ENCODE results near the gene CFAP206.

CFAP206 gene

GRCh38 chr6:87465051-87465450 is 57.3 kb downstream of the CFAP206 start:
- Histone ChIP-seq H3K9me2 (replicated peaks; ENCODE audit: control insufficient read depth, low read length) (no peaks in the 10 kb centered on the region), H3K4me2 (ENCODE audit: low read length) (no peak overlapping the region), H3K27ac (ENCODE audit: low read depth, low read length) (no peak overlapping the region), H3K36me3 (ENCODE audit: control insufficient read depth, low read length) (no peaks in the 10 kb centered on the region), H4K20me1 (ENCODE audit: control insufficient read depth, insufficient read depth, low read depth, low read length) (no peaks in the 10 kb centered on the region), H3K4me3 (ENCODE audit: low read length) (no peak overlapping the region), H3K79me2 (ENCODE audit: control insufficient read depth, low read length) (no peaks in the 10 kb centered on the region), H3K9me3 (ENCODE audit: control insufficient read depth, insufficient read depth, low read length) (0 out of 2 replicates have a peak, but pooled peaks cover 3% of the 10 kb centered on the region), H3K27me3 (ENCODE audit: control insufficient read depth, low read length) (peaks cover 3% of the 10 kb centered on the region; the same call in 1 of the 2 replicates), H3K4me1 (ENCODE audit: control insufficient read depth, low read length) (no peaks in the 10 kb centered on the region), H3F3A (ENCODE audit: control insufficient read depth, insufficient read depth) (no peaks in the 10 kb centered on the region)
- TF ChIP-seq EZH2phosphoT487 (IDR thresholded peaks at IDR 0.05; ENCODE audit: borderline replicate concordance, low read length) (no peak), CTCF (IDR thresholded peaks at IDR 0.05; ENCODE audit: low read depth, low read length, poor library complexity, severe bottlenecking) (no peak)

DNA sequence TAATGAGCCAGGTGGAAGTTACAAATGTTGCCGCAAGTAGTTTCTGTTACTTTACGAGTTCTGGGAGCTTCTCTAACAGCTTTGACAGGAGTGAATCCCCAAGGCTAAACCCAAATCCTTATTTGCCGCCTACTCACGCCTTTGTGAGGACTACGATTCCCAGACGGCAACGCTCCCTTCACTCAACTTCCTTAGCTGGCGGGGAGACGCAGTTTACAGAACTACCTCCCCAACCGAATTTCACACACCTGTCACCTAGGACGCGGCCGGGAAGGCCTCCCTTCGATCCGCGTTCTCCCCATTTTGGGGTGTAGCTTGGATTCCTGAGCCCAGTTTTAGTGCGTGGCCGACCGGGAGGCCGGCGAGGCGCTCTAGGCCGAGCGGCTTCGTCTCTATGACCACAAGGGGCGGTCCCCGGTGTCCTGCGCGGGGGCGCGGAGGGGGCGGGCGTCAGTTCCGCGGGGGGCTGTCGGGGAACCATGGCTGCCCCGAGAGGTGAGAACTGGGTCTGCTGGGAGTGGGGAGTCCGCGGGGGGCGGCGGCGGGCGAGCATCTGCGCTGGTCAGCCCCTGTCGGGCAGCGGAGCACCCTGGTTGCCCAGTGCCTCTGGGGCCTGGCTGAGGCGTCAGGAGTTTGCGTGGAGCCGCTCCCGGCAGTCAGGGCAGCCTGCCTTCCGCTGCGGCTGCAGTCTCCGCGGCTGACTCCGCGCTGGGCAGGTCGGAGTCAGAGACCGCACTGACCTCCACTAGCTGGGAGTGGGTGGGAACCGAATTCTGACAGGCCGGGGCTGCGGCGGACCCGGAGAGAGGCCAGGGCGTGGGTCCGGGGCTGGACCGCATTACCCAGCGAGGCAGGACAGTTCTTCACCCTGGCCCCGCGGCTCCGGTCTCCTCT is 65.0 kb downstream of the CFAP206 start, which contains the start of gene SLC35A1:
Gene SLC35A1 (plus strand): TSS at position 450 of the 894 bp plus-strand sequence. CDS start 30 bp downstream, at position 480.
- peaks cover 28% of the 10 kb centered on the region for H3K4me1 ChIP-seq (ENCODE audit: control insufficient read depth, low read length)
- H3K27ac ChIP-seq (ENCODE audit: low read depth, low read length) = peak within 1 kb of the TSS; percentile 47

DNA sequence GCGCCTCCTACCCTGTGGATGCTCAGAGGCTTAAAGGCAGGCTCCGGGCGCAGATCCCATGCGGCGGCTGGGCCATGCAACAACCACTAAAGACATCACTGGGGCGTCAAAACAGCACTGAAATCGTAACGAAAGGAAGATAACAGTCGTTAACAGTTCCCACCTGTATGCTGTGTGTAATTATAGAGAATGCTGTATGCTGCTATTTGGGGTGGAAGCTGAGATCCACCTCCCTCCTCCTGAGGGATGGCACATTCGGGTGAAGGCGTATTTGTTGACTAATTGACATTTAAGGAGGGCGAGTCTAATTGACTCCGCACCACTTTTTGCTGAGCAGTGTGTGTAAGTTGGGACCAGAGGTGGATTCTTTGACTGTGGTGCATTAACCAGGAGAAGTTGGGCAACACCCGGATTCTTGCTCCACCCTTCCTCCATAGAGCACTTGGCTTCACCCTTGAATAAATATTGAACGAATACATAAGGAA is 65.7 kb downstream of the CFAP206 start:
- Histone ChIP-seq H3K9me2 (replicated peaks; ENCODE audit: control insufficient read depth, low read length) (no peaks in the 10 kb centered on the region), H3K79me2 (ENCODE audit: control insufficient read depth, low read length) (peaks cover 34% of the 10 kb centered on the region), H4K20me1 (ENCODE audit: control insufficient read depth, insufficient read depth, low read depth, low read length) (no peaks in the 10 kb centered on the region), H3K4me2 (ENCODE audit: low read length) (peak overlapping the region; percentile 94), H3K27me3 (ENCODE audit: control insufficient read depth, low read length) (no peaks in the 10 kb centered on the region), H3K4me3 (ENCODE audit: low read length) (peak overlapping the region; percentile 90), H3K9me3 (ENCODE audit: control insufficient read depth, insufficient read depth, low read length) (no peaks in the 10 kb centered on the region), H3K36me3 (ENCODE audit: control insufficient read depth, low read length) (peaks cover 10% of the 10 kb centered on the region), H3F3A (ENCODE audit: control insufficient read depth, insufficient read depth) (no peaks in the 10 kb centered on the region), H3K4me1 (ENCODE audit: control insufficient read depth, low read length) (peaks cover 28% of the 10 kb centered on the region), H3K27ac (ENCODE audit: low read depth, low read length) (peak overlapping the region; percentile 47; the same call in 1 of the 2 replicates)
- TF ChIP-seq EZH2phosphoT487 (IDR thresholded peaks at IDR 0.05; ENCODE audit: borderline replicate concordance, low read length) = no peak
- TF ChIP-seq CTCF (IDR thresholded peaks at IDR 0.05; ENCODE audit: low read depth, low read length, poor library complexity, severe bottlenecking) = no peak

More for the DNA sequence above, 65.0 kb downstream of the CFAP206 start, which contains the start of gene SLC35A1:
- H3K4me3 ChIP-seq (ENCODE audit: low read length) = peak within 1 kb of the TSS; percentile 90
- H4K20me1 ChIP-seq (ENCODE audit: control insufficient read depth, insufficient read depth, low read depth, low read length) = no peaks in the 10 kb centered on the region
- no peaks in the 10 kb centered on the region for H3K9me2 ChIP-seq (replicated peaks; ENCODE audit: control insufficient read depth, low read length)
- no peaks in the 10 kb centered on the region for H3K27me3 ChIP-seq (ENCODE audit: control insufficient read depth, low read length)
- peak within 1 kb of the TSS; percentile 94 for H3K4me2 ChIP-seq (ENCODE audit: low read length)
- H3K79me2 ChIP-seq (ENCODE audit: control insufficient read depth, low read length) = peaks cover 34% of the 10 kb centered on the region
- no peaks in the 10 kb centered on the region for H3F3A ChIP-seq (ENCODE audit: control insufficient read depth, insufficient read depth)
- no peak for TF ChIP-seq CTCF (IDR thresholded peaks at IDR 0.05; ENCODE audit: low read depth, low read length, poor library complexity, severe bottlenecking)
- no peak for TF ChIP-seq EZH2phosphoT487 (IDR thresholded peaks at IDR 0.05; ENCODE audit: borderline replicate concordance, low read length)
- no peaks in the 10 kb centered on the region for H3K9me3 ChIP-seq (ENCODE audit: control insufficient read depth, insufficient read depth, low read length)
- H3K36me3 ChIP-seq (ENCODE audit: control insufficient read depth, low read length) = peaks cover 3% of the 10 kb centered on the region; the same call in 1 of the 2 replicates
